HCT116 (cell line): ENCODE measurements around the gene LRBA.

Experiments
- EZH2 ChIP-seq: fragments of 200-600 bp; sonication (generic); IDR thresholded peaks from 2 replicates; pipeline ENCODE4 v1.6.1; 2017; ENCODE audit warnings: antibody characterized with exemption, mixed run types
- EZH2phosphoT487 ChIP-seq: fragments of 200-600 bp; IDR thresholded peaks from 2 replicates; pipeline ENCODE4 v1.6.1; 2018; ENCODE audit warnings: antibody characterized with exemption, borderline replicate concordance
- POLR2A ChIP-seq: IDR thresholded peaks from 2 replicates; pipeline ENCODE4 v1.7.0; 2011; ENCODE audit warnings: borderline replicate concordance; ENCODE audit not compliant: insufficient read depth, insufficient read length; ENCODE audit errors: extremely low read depth
- POLR2AphosphoS5 ChIP-seq: IDR thresholded peaks from 2 replicates; pipeline ENCODE4 v1.6.1; 2011; ENCODE audit warnings: mild to moderate bottlenecking, low read depth, low read length, moderate library complexity
- RAD21 ChIP-seq: IDR thresholded peaks from 2 replicates; pipeline ENCODE4 v1.6.1; 2012; ENCODE audit warnings: low read depth, mild to moderate bottlenecking
- YY1 ChIP-seq: IDR thresholded peaks from 2 replicates; pipeline ENCODE4 v1.6.1; 2011; ENCODE audit warnings: low read length, low read depth, moderate library complexity, mild to moderate bottlenecking; ENCODE audit not compliant: insufficient replicate concordance; ENCODE audit errors: extremely low read depth
- ZNF274 ChIP-seq: fragments of 200-500 bp; sonication (Bioruptor generic); IDR thresholded peaks from 2 replicates; pipeline ENCODE4 v1.6.1; 2014; ENCODE audit warnings: mild to moderate bottlenecking, low read depth, low read length, inconsistent platforms
- TF ChIP-seq, protein P1 (sequence below), 3 experiments: fragments of 200-600 bp in 1 of 3; sonication (generic) in 1 of 3; IDR thresholded peaks in 2 of 3; conservative IDR thresholded peaks in 1 of 3; 2 replicates each; pipeline ENCODE4 v1.5.1; 2012 to 2017; ENCODE audit warnings: low read depth in 2 of 3, low read length in 2 of 3, antibody characterized with exemption in 1 of 3, borderline replicate concordance in 1 of 3, control low read depth in 1 of 3, mild to moderate bottlenecking in 1 of 3, mixed read lengths in 1 of 3, mixed run types in 1 of 3, moderate library complexity in 1 of 3; ENCODE audit not compliant: insufficient read depth in 1 of 3
- TF ChIP-seq, protein P2 (sequence below): IDR thresholded peaks from 2 replicates; pipeline ENCODE4 v1.6.1; 2011; ENCODE audit warnings: mild to moderate bottlenecking, low read length, moderate library complexity; ENCODE audit not compliant: insufficient replicate concordance; ENCODE audit errors: extremely low read depth
- TF ChIP-seq, protein P3 (sequence below): IDR thresholded peaks from 2 replicates; pipeline ENCODE4 v1.6.1; 2012

DNA sequence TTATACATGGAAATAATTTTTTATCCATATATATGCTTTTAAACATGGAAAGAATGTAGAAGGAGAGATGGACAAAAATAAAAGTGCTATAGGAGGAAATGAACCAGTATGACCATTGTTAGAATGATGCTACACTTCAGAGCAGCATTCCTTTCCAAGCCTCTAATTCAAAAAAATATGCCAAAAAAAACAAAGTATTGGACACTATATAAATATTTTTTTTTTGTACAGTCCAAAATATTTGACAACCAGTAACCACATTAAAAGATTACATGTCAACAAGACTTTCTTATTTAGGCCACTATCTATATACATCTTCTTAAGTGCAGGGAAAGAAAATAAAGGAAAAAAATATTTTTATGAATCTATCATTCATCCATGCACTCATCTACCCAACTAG is 198.6 kb downstream of the LRBA start:
- TF ChIP-seq, protein P1, sequence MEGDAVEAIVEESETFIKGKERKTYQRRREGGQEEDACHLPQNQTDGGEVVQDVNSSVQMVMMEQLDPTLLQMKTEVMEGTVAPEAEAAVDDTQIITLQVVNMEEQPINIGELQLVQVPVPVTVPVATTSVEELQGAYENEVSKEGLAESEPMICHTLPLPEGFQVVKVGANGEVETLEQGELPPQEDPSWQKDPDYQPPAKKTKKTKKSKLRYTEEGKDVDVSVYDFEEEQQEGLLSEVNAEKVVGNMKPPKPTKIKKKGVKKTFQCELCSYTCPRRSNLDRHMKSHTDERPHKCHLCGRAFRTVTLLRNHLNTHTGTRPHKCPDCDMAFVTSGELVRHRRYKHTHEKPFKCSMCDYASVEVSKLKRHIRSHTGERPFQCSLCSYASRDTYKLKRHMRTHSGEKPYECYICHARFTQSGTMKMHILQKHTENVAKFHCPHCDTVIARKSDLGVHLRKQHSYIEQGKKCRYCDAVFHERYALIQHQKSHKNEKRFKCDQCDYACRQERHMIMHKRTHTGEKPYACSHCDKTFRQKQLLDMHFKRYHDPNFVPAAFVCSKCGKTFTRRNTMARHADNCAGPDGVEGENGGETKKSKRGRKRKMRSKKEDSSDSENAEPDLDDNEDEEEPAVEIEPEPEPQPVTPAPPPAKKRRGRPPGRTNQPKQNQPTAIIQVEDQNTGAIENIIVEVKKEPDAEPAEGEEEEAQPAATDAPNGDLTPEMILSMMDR (IDR thresholded peaks at IDR 0.05 in 2 of 3, conservative IDR thresholded peaks at IDR 0.05 in 1 of 3; ENCODE audit: borderline replicate concordance in 1 of 3, insufficient read depth in 1 of 3, low read depth in 2 of 3, low read length in 2 of 3), result no peak
- TF ChIP-seq RAD21 (no peak), YY1 (no peak), EZH2 (no peak), ZNF274 (no peak), EZH2phosphoT487 (no peak), POLR2A (no peak), POLR2AphosphoS5 (no peak)
- TF ChIP-seq, protein P2, sequence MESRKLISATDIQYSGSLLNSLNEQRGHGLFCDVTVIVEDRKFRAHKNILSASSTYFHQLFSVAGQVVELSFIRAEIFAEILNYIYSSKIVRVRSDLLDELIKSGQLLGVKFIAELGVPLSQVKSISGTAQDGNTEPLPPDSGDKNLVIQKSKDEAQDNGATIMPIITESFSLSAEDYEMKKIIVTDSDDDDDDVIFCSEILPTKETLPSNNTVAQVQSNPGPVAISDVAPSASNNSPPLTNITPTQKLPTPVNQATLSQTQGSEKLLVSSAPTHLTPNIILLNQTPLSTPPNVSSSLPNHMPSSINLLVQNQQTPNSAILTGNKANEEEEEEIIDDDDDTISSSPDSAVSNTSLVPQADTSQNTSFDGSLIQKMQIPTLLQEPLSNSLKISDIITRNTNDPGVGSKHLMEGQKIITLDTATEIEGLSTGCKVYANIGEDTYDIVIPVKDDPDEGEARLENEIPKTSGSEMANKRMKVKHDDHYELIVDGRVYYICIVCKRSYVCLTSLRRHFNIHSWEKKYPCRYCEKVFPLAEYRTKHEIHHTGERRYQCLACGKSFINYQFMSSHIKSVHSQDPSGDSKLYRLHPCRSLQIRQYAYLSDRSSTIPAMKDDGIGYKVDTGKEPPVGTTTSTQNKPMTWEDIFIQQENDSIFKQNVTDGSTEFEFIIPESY, result no peak
- TF ChIP-seq, protein P3, sequence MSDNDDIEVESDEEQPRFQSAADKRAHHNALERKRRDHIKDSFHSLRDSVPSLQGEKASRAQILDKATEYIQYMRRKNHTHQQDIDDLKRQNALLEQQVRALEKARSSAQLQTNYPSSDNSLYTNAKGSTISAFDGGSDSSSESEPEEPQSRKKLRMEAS, result no peak
